GM21619 (cell line): Measurements from ENCODE around the gene MAGEA3.
"Not testable (repeated sequence)": the region's sequence is repeated elsewhere in the genome, so short reads cannot be mapped to it uniquely, and the experiment has no call there.

Experiments used
- ATAC-seq: cut with Tn5 transposase; IDR thresholded peaks from one replicate; pipeline ENCODE4 v1.9.1; 2021; ENCODE audit not compliant: unreplicated experiment

Gene MAGEA3

GRCh38 chrX:152735860-152736511, 37.4 kb downstream of the MAGEA3 start:
- ATAC-seq, result no peak

GRCh38 chrX:152736528-152736927, 37.9 kb downstream of the MAGEA3 start:
- ATAC-seq, result not testable (repeated sequence)

GRCh38 chrX:152738560-152738959, 40.0 kb downstream of the MAGEA3 start:
- no peak for ATAC-seq
